ENCODE measurements around the gene ERI3. TPM values are rescaled to one million over a fixed set of nuclear protein-coding genes. Genes with fewer than 3 reads are reported as not detected.

ERI3 gene
- polyA plus RNA-seq, 1 donor from 2014 or later: 92.5 TPM

DNA sequence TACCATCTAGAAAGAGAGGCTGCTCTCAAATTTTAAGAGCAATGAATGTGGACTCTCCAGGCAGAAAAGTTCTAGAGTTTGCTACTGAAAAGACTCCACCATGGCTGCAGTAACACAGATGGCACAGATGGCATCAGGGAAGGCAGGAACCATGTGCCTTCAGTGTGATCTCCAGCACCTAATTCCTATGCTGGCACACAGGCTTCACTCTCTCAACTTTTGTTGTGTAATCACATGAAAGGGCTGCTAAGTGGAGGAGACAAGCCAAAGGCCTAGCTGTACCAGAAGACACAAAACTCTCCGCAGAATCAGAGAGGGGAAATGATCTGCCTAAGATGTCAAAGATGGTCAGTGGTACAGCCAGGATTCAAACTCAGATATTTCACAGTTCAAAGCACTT lies 31.1 kb downstream of the ERI3 start (continued):
- TF ChIP-seq EZH2 (IDR thresholded peaks at IDR 0.05; ENCODE audit: borderline replicate concordance, insufficient read depth, low read length, poor library complexity, severe bottlenecking): no peak

- Histone ChIP-seq H3K4me2 (ENCODE audit: low read length) (no peak overlapping the region), H3K9ac (ENCODE audit: low read length) (no peak overlapping the region), H2AFZ (ENCODE audit: low read depth, low read length) (no peak overlapping the region), H3K4me3 (ENCODE audit: low read length) (no peak overlapping the region), H3K9me3 (ENCODE audit: low read length) (no peaks in the 10 kb centered on the region), H3K27me3 (ENCODE audit: insufficient read depth, low read depth, low read length) (no peaks in the 10 kb centered on the region), H4K20me1 (ENCODE audit: insufficient read depth) (no peaks in the 10 kb centered on the region), H3K9me2 (ENCODE audit: insufficient read depth, low read length) (no peaks in the 10 kb centered on the region), H3K79me2 (replicated peaks; ENCODE audit: insufficient read depth, low read length) (no peaks in the 10 kb centered on the region), H3F3A (ENCODE audit: insufficient read depth, low read length, poor library complexity, severe bottlenecking) (no peaks in the 10 kb centered on the region), H3K36me3 (ENCODE audit: insufficient read depth, low read length) (no peaks in the 10 kb centered on the region), H3K27ac (ENCODE audit: low read length) (no peak overlapping the region)
- no peak for TF ChIP-seq POLR2AphosphoS5 (IDR thresholded peaks at IDR 0.05)
- TF ChIP-seq EP300 (conservative IDR thresholded peaks at IDR 0.05; ENCODE audit: poor library complexity, severe bottlenecking): no peak
- TF ChIP-seq CTCF (IDR thresholded peaks at IDR 0.05; ENCODE audit: poor library complexity, severe bottlenecking): no peak
- TF ChIP-seq, protein P1, sequence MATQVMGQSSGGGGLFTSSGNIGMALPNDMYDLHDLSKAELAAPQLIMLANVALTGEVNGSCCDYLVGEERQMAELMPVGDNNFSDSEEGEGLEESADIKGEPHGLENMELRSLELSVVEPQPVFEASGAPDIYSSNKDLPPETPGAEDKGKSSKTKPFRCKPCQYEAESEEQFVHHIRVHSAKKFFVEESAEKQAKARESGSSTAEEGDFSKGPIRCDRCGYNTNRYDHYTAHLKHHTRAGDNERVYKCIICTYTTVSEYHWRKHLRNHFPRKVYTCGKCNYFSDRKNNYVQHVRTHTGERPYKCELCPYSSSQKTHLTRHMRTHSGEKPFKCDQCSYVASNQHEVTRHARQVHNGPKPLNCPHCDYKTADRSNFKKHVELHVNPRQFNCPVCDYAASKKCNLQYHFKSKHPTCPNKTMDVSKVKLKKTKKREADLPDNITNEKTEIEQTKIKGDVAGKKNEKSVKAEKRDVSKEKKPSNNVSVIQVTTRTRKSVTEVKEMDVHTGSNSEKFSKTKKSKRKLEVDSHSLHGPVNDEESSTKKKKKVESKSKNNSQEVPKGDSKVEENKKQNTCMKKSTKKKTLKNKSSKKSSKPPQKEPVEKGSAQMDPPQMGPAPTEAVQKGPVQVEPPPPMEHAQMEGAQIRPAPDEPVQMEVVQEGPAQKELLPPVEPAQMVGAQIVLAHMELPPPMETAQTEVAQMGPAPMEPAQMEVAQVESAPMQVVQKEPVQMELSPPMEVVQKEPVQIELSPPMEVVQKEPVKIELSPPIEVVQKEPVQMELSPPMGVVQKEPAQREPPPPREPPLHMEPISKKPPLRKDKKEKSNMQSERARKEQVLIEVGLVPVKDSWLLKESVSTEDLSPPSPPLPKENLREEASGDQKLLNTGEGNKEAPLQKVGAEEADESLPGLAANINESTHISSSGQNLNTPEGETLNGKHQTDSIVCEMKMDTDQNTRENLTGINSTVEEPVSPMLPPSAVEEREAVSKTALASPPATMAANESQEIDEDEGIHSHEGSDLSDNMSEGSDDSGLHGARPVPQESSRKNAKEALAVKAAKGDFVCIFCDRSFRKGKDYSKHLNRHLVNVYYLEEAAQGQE (IDR thresholded peaks at IDR 0.05; ENCODE audit: borderline replicate concordance): no peak
- TF ChIP-seq SMC3 (conservative IDR thresholded peaks at IDR 0.05; ENCODE audit: poor library complexity): no peak
- TF ChIP-seq RAD21 (conservative IDR thresholded peaks at IDR 0.05): no peak
- no peak for TF ChIP-seq TAF1 (IDR thresholded peaks at IDR 0.05; ENCODE audit: low read depth)
- TF ChIP-seq EZH2 (IDR thresholded peaks at IDR 0.05; ENCODE audit: borderline replicate concordance, insufficient read depth, low read length, poor library complexity, severe bottlenecking): no peak
- no peak for TF ChIP-seq MXI1 (conservative IDR thresholded peaks at IDR 0.05; ENCODE audit: poor library complexity, severe bottlenecking)
Observed at GRCh38 chr1:44322367-44322766, 32.7 kb downstream of the ERI3 start.

- H3K79me2 ChIP-seq (replicated peaks; ENCODE audit: insufficient read depth, low read length): no peaks in the 10 kb centered on the region
- no peak overlapping the region for H3K9ac ChIP-seq (ENCODE audit: low read length)
- H2AFZ ChIP-seq (ENCODE audit: low read depth, low read length): no peak overlapping the region
- no peak overlapping the region for H3K4me3 ChIP-seq (ENCODE audit: low read length)
- no peaks in the 10 kb centered on the region for H3K9me2 ChIP-seq (ENCODE audit: insufficient read depth, low read length)
- no peaks in the 10 kb centered on the region for H3K36me3 ChIP-seq (ENCODE audit: insufficient read depth, low read length)
- no peaks in the 10 kb centered on the region for H4K20me1 ChIP-seq (ENCODE audit: insufficient read depth)
- TF ChIP-seq, protein P1 (IDR thresholded peaks at IDR 0.05; ENCODE audit: borderline replicate concordance): no peak
- TF ChIP-seq POLR2AphosphoS5 (IDR thresholded peaks at IDR 0.05) (no peak), SMC3 (conservative IDR thresholded peaks at IDR 0.05; ENCODE audit: poor library complexity) (no peak), EZH2 (IDR thresholded peaks at IDR 0.05; ENCODE audit: borderline replicate concordance, insufficient read depth, low read length, poor library complexity, severe bottlenecking) (no peak), CTCF (IDR thresholded peaks at IDR 0.05; ENCODE audit: poor library complexity, severe bottlenecking) (no peak), EP300 (conservative IDR thresholded peaks at IDR 0.05; ENCODE audit: poor library complexity, severe bottlenecking) (no peak), TAF1 (IDR thresholded peaks at IDR 0.05; ENCODE audit: low read depth) (no peak), MXI1 (conservative IDR thresholded peaks at IDR 0.05; ENCODE audit: poor library complexity, severe bottlenecking) (no peak), RAD21 (conservative IDR thresholded peaks at IDR 0.05) (no peak)
- no peak overlapping the region for H3K27ac ChIP-seq (ENCODE audit: low read length)
- H3K27me3 ChIP-seq (ENCODE audit: insufficient read depth, low read depth, low read length): no peaks in the 10 kb centered on the region
- H3K4me2 ChIP-seq (ENCODE audit: low read length): no peak overlapping the region
- H3K9me3 ChIP-seq (ENCODE audit: low read length): no peaks in the 10 kb centered on the region
- H3F3A ChIP-seq (ENCODE audit: insufficient read depth, low read length, poor library complexity, severe bottlenecking): no peaks in the 10 kb centered on the region
Observed at GRCh38 chr1:44321466-44321865, 33.6 kb downstream of the ERI3 start.
